Activated CD8-positive, alpha-beta memory T cell treated with anti-CD3 and anti-CD28 coated beads for 4 hours (primary cell): ENCODE data around the gene BPGM.

Experiments used
- DNase-seq, 2 donors: peaks; one replicate each; pipeline ENCODE4 v3.0.0-alpha.2; 2020; ENCODE audit warnings: low read depth in 2 of 2

The BPGM gene

DNA sequence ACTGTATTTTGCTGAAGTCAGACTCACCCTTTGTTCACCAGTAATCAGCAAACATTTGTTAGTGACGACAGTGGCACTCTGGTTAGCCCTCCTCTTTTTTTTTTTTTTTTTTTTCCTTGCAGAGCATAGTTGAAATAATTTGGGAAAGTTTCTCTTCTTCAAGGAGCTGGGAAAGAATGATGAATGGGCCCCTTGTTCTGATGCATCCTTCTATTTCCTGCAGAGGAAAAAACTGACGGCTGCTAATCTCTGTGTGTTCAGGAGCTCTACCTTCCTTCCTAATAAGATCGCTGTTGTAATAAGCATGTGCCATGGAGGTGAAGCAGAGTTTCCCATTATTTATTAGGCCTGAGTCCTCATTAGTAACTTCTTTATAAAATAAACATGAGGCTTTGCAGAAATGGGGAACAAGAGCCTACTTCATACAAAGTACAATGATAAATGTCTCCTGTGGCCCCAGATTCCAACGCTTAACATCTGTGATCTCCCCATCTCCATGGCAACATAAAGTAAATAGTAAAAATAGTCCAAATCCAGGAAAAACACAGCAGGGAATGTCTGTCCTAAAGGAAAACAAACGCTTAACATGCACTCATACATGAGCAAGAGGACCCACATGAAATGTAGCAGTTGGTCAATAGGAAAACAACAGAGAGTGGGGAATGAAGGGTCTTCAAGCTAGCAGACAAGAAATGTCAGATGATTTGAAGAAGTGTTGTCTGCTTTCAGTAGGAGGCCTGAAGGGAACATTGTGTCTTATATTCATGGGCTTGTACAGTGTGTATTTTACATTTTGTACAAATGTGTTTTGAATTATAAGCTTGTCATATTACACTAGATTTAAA lies 73.7 kb downstream of the BPGM start:
- DNase-seq = no peak

GRCh38 chr7:134721171-134721570 lies 74.5 kb downstream of the BPGM start:
- DNase-seq = no peak

- DNase-seq = no peak
These were observed 76.2 kb downstream of the BPGM start for GRCh38 chr7:134722786-134723322.

DNA sequence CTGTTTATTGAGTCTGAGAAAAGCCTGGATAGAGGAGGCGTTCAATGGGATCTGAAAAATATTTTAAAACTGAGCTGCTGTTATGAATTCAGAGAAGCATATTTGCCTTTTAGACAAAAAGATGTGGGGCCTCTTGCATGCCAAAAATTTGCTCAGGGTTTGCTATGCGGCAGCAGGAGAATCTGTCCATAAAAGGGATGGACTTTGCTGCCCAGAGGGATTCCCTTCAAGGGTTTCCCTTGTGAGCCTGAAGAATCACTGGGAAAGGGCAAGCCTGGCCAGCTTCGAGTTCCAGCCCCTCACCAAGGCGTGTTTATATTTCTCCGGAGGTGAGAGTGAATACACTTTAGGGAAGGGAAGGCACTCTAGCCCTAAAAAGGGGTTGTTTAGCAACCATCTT lies 77.2 kb downstream of the BPGM start:
- DNase-seq = no peak

DNA sequence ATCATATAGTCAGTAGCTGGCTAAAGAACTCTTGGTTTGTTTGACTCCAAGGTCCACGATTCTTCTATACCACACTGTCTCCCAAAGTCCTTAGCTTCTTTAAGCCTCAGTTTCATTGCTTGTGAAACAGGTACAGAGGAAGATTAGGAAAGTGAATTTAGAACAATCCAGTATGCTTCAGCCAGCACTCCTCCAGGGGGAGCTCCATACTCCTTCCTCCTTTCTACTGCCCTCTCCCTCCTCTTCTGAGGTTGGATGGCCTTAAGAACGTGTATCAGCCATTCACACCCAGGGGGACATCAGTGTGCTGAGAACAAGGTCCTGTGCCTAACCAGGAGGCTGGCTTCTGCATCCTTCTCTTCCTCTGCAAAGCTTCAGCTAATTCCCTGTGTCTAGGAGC lies 78.0 kb downstream of the BPGM start:
- no peak for DNase-seq

DNA sequence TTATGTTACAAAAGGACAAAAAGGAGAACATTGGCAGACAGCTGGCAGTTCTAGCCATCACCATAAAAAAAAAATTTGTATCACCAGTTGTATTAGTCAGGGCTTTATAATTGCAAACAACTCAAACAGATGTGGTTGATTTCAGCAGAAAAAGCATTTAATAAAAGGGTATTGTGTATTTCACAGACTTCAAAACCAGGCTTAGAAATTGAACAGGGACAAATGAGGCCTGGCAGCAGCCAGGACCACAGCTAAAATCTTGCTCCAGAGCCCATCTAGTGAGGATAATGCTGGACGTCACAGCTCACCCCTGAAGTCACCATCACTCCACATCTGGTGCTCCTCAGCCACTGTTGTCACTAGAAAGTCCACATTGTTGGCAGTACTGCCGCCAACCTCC lies 79.9 kb downstream of the BPGM start:
- DNase-seq = no peak

GRCh38 chr7:134727711-134728110 lies 81.1 kb downstream of the BPGM start:
- DNase-seq = no peak
